Posterior vena cava (tissue), 2 donors: ENCODE results near the gene PLD1. TPM values are rescaled to one million over a fixed set of nuclear protein-coding genes. Genes with fewer than 3 reads are reported as not detected.

Experiments used
- DNase-seq: peaks from one replicate; pipeline ENCODE4 v3.0.0-alpha.2; 2020; ENCODE audit warnings: low spot score
- intact Hi-C, 2 donors: fragments of 100-400 bp; cut with DNase I; formaldehyde crosslinking; loops; one replicate each; pipeline versions ENCODE4 v1.14.1 to v1.14.2; 2022 to 2023
- total RNA-seq, 2 donors: library from RNA; stranded (reverse); fragmentation: NEBNext Ultra II Directional; extraction: Animal tissue kit (Norgen Biotek cat#: 25700); gene quantifications; one replicate each; pipeline ENCODE4 v1.2.1, GENCODE V29; 2021
- donor health status: DM: yes; HTN: yes; CAD: no.
- donor health status: DM: yes; HTN: yes; CAD: no.

The PLD1 gene
- total RNA-seq, 2 donors from 2014 or later: 18.5 to 30.9 TPM

DNA sequence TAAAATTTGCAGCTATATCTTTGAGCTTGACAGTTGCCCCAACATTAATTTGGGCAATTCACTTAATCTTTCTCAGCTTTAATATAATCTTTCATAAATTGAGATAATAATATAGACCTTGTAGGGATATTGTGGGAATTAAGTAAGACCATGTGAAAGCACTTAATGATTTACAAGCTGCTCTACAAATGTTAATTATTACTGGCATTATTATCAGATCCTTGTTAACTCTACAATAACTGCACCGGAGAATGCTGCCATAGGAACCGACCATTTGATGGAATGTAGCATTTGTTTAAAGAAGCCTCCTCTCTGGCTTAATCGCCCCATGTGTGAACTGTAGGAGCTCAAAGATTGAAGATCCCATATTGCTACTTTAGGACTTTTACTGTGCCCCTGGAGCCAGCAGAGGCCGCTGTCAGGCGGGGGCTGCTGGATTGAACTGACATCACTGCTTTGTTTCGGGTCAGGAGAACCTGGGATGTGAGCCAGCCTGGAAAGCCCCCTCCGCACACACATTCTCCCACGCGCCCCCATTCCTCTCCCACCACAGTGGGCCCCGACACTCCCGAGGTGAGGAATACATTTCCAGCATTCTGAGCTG lies 195.9 kb downstream of the PLD1 start:
- intact Hi-C loops: no loop called here
- DNase-seq: no peak

DNA sequence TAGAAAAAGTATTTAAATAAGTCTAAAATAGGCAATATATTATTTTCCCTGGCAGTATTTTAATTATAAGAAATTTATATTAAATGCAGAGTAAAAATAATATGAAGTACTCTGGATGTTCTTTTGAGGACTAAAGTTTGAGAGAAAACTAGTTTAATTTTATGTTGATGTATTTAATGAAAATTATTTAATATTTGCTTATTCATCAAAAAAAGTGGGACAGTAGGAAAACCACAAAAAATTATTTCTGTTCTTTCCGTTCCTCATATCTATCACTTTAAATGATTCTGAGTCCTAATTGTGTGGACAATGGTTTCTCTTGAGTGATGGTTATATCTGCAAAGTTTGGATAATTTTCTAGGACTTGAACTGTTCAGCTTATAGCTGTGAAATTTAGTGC lies 202.8 kb downstream of the PLD1 start:
- intact Hi-C loops: no loop called here

DNA sequence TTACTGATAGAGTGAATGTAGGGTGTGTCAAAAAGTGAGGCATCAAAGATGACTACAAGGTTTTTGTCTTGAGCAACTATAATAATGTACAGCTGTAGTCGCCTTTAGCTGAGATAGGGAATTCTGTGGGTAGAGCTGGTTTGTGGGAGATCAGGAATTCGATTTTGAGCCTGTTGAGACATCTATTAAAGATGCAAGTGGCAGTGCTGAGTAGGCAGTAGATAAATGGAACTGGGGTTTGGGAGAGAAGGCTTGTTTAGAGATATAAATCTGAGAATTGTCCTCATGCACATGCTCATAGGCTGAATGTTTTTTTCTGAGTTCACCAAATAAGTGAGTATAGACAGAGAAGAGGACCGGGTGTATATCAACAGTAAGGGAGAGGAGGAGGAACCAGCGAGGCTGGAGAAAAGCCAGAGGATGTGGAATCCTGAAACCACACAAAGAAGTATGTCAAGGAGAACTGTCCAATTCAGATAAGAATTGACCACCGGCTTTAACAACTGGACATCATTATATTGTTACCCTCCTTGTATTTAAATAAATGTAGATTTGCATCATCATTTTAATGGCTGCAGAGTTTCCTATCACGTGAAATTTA lies 204.0 kb downstream of the PLD1 start:
- intact Hi-C loops: no loop called here
- no peak for DNase-seq

More for the DNA sequence above, 202.8 kb downstream of the PLD1 start:
- no peak for DNase-seq

DNA sequence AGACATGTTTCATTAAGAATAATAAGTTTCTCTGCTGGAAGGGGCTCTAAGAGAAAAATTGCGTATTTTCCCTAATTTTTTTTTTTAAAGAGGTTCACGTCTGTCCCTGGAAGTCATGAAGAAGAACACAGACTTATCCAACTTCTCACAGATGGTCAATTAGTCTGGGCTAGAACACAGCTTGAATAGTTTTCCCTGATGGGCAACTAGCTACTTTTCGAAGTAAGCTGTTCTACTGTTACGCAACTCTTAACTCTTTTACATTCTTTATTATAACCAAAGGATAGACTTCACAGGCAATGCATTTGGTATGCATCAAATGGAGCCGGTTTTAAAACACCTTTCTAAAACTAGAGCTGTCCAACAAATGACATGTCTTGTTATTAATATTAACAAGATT lies 205.9 kb downstream of the PLD1 start:
- intact Hi-C loops: no loop called here
- no peak for DNase-seq

DNA sequence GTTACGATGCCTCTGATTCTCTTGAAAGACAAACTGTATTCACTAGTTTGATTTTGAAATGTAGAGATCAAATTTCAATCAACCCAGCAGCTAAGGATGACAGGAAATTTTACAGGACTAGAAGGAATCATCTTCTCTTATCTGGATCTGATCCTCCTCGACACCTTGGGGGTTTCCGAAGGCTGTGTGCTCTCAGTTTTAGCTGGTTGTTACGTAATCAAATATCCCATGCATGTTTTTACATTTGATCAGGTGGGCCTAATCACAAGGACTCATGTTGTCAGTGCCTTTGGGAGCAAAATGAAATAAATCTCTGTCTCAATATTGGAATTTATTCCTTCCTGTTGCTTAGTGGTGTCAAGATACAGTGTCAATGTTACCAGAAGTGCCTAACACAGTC lies 208.2 kb downstream of the PLD1 start:
- DNase-seq: no peak
- intact Hi-C loops: no loop called here

DNA sequence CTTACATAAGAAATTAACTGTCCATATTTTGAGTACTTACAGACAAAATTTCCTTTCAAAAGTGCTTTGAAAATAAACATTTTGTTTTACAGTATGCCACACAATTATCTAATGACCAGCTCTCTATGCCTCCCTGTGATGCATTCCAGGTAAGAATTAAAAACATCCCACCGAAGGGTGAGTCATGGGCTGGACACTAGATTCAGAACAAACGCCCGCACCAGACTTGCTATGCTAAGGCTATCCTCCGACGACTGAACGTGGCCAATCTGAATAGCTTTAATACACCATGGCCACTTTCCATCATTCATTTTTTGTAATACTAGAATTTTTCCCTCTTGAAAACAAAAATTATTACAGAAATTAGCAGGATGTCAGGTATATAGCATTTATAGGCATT lies 210.3 kb downstream of the PLD1 start:
- intact Hi-C loops: no loop called here
- no peak for DNase-seq

DNA sequence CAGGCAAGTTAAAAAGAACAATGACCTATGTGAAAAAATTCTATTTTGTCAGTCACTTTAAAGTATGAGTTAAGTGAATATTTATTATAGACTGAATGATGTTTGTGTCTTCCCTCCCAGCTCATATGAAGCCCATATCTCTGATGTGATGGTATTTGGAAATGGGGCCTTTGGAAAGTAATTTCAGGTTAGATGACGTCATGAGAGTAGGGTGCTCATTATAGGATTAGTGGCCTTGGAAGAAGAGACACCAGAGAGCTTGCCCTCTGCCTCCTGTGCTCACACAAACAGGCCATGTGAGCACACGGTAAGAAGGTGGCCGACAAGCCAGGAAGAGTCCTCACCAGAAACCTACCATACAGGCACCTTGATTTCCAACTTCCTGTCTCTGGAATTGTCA lies 211.3 kb downstream of the PLD1 start:
- intact Hi-C loops: no loop called here
- no peak for DNase-seq

DNA sequence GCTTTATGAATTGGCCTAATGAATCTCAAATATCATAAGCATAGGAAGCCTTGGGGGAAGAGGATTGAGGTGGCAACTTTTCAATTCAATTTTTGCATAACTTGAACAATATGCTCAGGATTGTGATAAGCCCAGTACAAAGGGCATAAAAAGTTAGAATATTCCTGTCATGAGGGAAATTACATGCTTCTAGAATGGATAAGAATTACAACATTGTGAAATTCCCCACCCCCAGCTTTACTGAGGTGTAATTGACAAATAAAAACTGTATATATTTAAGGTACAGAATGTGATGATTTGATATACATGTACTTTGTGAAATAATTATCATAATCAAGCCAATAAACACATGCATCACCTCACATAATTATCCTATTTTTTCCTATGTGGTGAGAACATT lies 217.5 kb downstream of the PLD1 start:
- intact Hi-C loops: no loop called here
- DNase-seq: no peak

DNA sequence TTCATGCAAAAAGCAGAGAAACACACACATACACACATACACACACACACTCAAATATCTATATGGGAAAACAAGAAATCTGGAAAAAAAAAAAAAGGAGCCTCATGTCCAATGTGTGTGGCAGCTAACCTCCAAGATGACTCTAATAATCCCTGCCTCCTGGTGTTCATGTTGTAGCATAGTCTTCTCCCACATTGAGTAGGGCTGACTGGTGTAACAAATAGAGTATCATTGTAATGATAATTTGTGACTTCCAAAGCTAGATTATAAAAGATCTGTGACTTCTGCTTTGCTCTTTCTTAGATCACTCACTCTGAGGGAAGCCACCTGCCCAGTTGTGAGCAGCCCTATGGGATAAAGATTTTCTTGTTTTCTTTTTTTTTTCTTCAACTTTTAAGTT lies 219.2 kb downstream of the PLD1 start:
- no peak for DNase-seq
- intact Hi-C loops: no loop called here

DNA sequence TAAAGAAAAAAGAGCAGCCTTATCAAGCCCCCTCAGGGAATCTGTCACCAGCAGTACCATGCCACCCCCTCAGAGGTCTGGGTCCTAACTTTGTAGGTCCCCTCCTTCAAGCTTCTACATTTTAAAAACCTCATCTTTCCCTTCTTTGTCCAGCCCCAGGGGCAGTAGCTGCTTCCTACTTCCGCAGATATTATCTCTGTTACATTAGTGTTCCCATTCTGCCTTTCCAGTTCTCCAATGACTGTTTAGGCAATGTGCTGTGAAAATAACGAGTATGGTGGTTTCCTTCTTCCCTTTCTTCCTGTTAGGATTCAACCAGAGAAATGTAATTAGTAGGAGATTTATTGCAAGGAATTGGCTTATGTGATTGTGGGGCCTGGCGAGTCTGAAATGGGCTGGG lies 224.0 kb downstream of the PLD1 start:
- intact Hi-C loops: no loop called here
- no peak for DNase-seq

DNA sequence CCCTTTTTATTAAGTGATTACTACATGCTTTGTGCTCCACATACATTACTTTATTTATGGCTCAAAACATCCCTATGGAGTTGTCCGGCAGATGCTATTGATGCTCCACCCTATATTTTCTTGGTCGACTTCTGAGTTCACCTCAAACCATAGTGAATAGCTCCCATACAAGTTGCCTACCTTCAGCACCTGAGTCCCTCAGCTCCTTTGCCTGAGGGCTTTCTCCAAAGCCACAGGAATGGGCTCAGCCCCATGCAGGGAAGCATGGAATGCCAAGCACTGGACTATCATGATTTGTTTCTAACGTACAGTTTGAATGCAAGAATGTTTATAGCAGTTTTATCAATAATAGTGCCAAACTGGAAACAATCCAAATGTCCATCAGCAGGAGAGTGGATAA lies 225.2 kb downstream of the PLD1 start:
- DNase-seq: no peak
- intact Hi-C loops: no loop called here

DNA sequence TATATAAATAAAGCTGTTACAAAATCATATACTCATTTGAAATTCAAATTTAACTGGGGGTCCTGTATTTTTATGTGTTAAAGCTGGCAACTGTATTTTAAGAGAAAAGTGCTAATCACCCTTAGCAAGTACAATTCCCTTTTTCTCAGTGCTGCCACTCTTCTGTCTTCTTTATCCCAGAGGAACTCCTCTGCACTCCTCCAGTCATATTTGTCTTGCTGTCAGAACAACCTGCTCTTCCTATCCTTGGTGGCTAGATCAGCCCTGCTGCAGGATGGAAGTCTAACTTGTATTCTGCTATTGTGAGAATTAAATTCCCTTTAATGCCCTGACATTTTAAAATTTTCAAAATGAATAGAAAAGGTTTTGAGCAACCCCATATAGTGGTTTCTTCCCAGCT lies 226.2 kb downstream of the PLD1 start:
- intact Hi-C loops: no loop called here

DNA sequence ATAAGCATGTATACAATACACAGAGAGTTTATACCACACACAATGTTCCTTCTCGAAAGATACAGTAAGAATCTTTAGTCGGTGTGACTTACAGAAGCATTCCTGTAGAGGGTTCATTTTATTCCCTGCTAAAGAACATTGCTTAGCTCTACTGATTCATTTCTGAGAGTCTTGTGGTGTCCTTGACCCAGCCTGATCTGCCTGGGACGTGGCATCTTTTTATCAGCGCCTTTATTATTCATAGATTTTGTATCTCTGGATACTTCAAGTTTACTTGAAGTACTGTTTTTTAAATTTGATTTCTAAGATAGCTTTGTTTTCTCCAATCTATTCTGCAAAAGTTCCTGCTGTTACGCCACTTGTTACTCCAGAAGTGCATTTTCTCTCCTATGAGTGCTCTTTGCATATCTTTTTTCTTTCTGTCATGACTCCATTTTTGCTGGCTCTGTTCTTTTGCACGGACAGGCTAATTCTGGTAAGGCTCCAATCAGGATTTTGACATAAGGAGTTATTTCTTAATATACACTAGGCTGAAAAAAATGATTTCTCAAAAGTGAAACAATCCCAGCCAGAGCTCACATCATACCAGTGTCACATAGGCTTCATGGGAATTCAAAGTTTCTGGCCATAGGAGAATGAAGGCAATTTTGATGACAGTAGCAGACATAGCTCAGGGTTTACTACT lies 235.6 kb downstream of the PLD1 start:
- intact Hi-C loops: no loop called here
- DNase-seq: no peak

More for the DNA sequence above, 226.2 kb downstream of the PLD1 start:
- no peak for DNase-seq

DNA sequence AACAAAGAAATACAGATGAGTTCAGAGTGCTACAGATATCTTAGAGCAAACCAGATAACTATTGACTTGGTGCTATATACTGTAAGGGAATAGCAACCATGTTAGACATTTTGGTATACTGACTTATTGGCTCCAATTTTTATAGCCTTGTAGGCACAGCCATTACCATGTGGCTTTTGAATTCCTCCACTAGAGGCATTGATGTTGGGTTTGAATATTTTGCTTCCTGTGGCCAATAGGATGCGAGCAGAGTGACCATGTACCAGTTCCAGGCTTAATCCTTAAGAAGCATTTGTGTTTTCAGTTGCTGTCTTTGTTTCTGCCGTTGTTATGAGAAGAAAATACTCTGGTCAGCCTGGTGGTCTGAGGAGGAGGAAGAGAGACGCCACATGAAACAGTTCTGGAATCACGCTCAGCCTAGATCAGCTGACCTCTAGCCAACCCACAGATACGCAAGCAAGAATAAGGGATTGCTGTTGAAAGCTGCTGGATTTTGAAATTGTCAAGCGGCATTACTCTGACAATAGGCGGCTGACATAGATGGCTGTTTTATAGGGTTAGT lies 240.6 kb downstream of the PLD1 start:
- intact Hi-C loops: loop anchor here (2.0 to 10.0 kb wide), 5 partner anchors 405 to 609 kb away; no protein-coding TSS in a partner anchor
- no peak for DNase-seq

DNA sequence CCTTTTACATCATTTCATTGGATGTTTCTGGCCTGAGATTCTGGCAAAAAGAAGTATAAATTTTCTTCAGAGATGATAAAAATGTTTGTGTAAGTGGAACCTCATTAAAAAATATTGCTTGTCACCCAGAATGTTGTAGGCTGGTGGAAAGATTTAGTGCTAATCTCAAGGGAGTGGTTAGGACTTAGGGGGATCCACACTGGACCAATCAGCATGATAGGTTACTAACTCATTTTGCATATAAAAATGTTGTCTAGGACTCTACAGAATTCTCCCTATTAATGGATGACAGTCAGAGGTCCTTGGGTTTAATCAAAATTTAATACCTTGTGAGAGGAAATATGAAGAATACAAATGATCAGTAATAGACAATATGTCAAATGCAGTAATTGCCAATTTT lies 241.5 kb downstream of the PLD1 start:
- no peak for DNase-seq
- intact Hi-C loops: loop anchor here (5.0 to 10.0 kb wide), 4 partner anchors 404 to 606 kb away; no protein-coding TSS in a partner anchor

DNA sequence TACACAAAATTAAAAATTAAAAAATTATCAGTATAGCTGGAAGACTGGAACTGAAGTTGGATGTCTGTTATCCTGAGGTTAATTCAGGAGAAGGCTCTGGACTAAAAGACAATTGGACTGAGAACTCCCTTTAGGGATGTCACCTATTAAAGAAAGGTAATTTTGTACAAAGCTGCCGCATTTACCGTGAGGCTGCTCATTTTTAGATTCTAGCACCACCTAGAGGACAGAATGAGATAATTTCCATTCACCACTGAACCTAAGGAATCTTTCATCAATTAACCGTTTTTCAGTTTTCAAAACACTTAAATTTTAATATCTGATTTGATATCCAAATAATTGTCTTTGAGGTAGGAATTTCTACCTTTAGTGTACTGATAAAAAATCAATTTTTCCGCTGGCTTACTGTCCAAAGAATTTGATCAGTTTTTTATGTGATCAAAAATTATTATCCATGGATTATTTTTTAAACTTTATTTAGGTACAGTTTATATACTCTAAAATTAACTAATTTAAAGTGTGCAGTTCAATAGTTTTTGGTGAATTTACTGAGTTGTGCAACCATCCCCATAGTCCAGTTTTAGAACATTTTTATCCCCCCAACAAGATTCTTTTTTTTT lies 243.4 kb downstream of the PLD1 start:
- intact Hi-C loops: loop anchor here (5.0 to 10.0 kb wide), 4 partner anchors 402 to 605 kb away; no protein-coding TSS in a partner anchor
- DNase-seq: no peak

DNA sequence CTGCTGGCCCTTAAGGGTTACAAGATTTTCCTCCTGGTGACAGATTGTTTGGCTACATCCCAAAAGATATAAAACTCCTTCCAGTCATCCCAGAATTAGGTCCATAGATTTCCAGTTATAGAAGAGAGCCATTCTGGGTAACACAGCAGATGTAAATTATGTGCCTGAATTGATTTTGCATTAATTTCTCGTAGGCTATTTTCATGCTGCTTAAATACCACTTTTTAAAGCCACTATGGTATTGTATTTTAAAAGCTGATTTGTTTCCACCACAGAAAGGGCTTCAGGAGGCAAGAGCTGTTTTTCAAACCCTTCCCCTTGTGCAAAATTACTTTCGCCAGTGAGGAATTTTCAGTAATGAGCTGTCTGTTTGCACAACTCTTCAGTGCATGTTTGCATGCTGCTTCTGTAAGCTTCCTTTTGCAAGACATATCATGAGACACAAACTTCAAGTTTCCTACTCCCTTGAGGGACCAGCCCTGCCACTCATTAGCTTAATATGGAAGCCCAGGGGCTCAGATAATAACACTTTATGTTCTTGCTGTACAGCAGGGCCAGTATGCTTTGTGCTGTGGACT lies 244.7 kb downstream of the PLD1 start:
- intact Hi-C loops: loop anchor here (5.0 to 10.0 kb wide), 4 partner anchors 401 to 603 kb away; no protein-coding TSS in a partner anchor

DNA sequence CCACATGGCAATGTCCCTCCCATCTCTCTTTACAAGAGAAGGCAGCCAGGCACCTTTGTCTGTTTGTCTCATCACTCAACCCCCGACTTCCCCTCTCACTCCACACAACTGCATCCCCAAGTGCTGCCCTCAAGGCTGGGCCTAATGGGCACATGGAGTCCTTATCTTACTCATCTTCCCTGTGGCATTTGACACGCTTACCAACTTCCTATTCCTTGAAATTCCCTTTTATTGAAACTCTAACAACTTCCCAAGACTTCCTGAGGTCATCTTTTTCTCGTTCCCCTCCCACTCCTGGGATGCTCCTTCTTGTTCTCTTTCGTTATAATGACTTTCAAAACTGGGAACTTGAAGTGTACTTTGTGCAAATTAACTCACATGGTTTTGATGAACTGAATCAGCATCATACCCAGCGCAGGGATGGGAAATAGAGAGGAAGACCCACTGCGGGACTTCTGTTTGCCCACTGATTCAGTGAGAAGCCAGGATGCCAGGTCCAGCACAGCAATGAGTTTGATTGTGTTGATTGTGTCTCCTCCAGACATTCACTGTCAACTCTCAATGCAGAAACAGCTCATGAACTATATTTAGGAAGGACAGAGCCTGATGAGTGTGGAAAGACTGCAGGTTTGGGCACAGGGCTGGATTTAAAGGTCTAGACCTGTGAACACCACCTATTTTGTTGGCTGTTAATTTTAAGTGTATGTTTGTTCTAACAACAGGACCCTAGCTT lies 245.4 kb downstream of the PLD1 start:
- intact Hi-C loops: loop anchor here (5.0 to 10.0 kb wide), 4 partner anchors 400 to 603 kb away; no protein-coding TSS in a partner anchor
- no peak for DNase-seq

More for the DNA sequence above, 244.7 kb downstream of the PLD1 start:
- DNase-seq: no peak

DNA sequence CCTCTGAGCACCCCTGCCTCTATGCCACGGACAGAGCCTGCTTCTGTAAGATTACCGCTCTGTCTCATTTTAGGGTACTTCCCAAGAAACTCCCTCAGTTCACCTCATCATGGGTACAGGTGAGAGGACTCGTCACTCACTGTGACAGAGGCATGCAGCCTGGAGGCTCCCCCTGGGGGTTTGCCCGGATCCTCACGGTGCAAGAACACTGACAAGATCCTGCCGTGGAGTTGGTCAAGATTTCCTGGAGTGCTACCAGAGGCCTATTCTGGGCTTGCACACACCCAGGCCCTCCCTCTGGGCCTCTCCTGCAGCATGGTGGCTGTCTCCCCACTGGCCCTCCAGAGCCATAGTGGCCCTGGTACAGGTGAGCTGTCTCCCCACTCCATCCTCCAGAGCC lies 247.0 kb downstream of the PLD1 start:
- DNase-seq: no peak
- intact Hi-C loops: loop anchor here (10.0 kb wide), 3 partner anchors 398 to 518 kb away; no protein-coding TSS in a partner anchor
